Measurements from ENCODE around the gene TXNDC5.

Gene TXNDC5

GRCh38 chr6:7910654-7911344 is at the start of gene TXNDC5:
Gene TXNDC5, minus strand, starts transcription at chr6:7910788. Its CDS starts 12 bp downstream, at chr6:7910776.
- peak; percentile 62 for DNase-seq (ENCODE audit: low read depth)

- DNase-seq (ENCODE audit: low read depth) = no peak
Measured at GRCh38 chr6:7960141-7960540, 49.6 kb upstream of the TXNDC5 start.

GRCh38 chr6:7959453-7959852 is 48.9 kb upstream of the TXNDC5 start:
- DNase-seq (ENCODE audit: low read depth) = no peak

DNA sequence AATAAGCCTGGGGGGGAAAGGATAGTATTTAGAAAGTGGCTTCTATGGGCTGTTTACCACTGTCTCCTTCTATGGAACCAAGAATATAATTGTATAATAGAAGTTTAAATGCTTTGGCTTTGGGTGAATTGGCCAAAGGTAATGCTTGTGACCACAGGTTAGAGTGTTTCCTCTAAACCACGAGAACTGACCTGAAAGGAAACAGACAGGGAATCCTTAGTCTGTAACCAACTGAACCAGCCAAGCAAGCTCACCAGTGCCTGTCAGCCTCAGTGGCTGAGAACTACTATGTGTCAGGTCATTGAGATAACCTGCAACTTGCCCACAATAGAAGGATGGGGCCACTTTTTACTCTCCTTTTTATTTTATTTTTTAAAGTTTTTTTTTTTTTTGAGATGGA is 47.9 kb upstream of the TXNDC5 start:
- no peak for DNase-seq (ENCODE audit: low read depth)

GRCh38 chr6:7956257-7956656 is 45.7 kb upstream of the TXNDC5 start:
- no peak for DNase-seq (ENCODE audit: low read depth)

GRCh38 chr6:7954477-7955200 is 44.1 kb upstream of the TXNDC5 start:
- DNase-seq (ENCODE audit: low read depth) = no peak

DNA sequence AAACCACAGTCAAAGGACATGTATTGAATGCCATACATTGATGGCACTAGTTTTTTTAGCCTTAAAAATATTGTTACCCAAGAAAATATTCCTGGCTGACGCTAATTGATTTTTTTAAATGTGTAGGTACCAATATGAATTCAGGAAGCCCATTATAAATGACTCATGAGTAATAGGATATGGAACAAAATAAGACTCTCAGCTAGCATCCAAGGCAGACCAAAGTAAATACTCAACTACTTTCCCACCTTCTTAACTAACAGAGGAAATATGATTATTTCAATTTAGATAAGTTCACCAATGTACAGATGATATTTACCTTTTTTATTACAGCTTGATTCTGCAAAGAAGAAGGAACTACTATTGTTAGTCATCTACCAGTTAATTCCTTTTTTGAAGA is 43.2 kb upstream of the TXNDC5 start:
- no peak for DNase-seq (ENCODE audit: low read depth)

GRCh38 chr6:7939864-7940228 is 29.3 kb upstream of the TXNDC5 start:
- peak; percentile 34 for DNase-seq (ENCODE audit: low read depth)

DNA sequence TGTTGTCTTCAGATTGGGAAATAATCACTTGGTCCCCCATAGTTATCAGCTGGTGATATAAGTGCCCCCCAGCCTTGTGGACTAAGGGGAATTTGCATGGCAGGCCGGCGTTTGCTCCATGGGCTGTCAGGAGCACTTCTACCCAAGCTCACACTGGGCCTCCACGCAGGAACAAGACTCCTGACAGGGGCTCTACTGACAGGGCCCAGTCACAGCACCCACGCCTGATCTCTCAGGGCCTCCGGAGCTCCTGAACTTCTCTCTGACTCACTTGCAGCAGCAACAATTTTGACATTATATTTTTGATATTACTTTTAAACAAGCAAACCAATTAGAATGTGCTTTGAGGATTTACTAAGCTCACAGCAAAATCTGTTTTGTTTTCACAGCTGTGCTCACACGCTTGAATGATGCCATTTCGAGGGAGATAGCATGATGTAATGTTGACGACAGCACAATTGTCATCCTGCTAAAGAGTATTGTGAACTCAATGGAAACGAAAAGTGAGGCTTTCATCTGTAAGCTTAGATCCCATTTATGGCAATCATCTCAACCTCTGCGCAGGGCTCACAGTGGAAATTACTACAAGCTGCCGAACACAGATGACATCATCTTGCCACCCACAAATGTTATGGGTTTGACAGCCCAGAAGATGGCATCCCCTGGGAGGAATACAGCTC is 28.7 kb upstream of the TXNDC5 start:
- peak; percentile 33 for DNase-seq (ENCODE audit: low read depth)

GRCh38 chr6:7938562-7939183 is 28.1 kb upstream of the TXNDC5 start:
- no peak for DNase-seq (ENCODE audit: low read depth)

- no peak for DNase-seq (ENCODE audit: low read depth)
Measured at GRCh38 chr6:7933794-7934193, 23.2 kb upstream of the TXNDC5 start.

- DNase-seq (ENCODE audit: low read depth) = no peak
Measured at GRCh38 chr6:7932625-7933024, 22.0 kb upstream of the TXNDC5 start.

DNA sequence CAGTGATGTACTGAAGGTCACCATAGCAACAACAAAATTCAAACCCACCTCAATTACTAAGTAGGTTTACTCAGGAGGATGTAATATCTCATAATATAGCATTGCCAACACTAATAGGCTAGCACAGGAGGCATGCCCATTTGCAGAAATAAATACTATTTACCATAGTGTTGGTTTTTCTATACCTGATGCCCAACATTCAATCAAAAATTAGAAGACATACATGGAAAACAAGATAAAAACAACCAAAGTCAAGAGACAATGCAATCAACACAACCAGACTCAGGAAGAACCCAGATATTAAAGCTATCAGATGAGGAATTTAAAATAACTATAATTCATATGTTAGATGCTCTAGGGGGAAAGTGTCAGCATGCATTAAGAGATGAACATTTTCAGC is 14.3 kb upstream of the TXNDC5 start:
- no peak for DNase-seq (ENCODE audit: low read depth)

DNA sequence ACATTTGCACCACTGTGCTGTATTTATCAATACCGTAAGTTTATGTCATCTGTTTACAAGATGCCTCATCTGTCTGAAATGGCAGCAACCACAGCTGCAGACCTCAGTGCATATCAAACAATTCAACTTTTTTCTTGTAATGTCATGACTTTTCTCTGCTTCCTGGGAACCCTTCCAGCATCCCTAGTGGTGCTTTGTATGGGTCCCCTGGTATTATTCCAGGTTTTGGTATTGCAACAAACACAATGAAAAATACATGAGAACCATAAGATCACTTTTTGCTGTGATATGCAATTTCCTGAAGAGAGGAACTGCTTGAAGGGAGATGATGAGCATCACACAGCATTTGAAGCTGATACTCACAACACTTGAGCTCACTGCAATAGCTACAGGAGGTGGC is 12.0 kb upstream of the TXNDC5 start:
- DNase-seq (ENCODE audit: low read depth) = peak; percentile 25

DNA sequence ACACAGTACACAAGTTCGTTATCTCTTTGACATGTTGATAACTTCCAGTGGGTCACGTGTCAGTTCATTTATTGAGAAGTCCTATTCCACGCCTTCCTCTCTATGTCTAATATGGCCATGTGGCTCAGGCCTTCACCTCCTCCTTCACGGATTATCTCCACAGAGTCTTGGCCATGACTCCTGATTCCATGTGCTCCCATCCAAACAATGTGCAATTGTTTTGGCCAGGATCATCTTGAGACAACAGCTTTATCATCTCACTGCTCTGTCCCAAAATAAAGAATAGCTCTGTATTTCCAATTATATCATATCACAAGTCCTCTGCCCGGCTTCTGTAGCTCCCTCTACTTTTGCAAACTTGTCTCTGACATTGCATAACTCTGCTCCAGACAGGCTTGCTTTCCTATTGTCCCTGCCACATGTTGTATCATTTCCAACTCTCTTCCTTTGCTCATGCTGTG is 11.1 kb upstream of the TXNDC5 start:
- no peak for DNase-seq (ENCODE audit: low read depth)

DNA sequence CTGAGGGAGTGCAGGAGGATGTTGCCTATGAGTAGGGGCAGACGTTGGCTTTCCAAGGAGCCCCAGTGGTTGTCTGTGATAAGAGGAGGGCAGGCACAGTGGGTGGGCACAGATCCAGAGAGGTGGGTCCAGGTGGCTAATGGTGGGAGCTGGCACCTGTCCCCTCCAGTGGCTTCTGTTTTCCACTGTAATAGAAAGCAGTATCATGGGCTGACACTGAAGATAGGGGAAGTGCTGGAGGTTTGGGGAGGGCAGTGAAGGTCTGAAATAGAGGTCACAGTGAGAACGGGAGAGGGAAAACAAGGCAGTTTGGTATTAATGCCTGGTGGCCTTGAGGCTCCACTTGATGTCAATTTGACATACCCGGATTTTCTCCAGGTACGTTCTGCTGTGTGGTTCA is 10.5 kb upstream of the TXNDC5 start:
- no peak for DNase-seq (ENCODE audit: low read depth)

- DNase-seq (ENCODE audit: low read depth) = no peak
Measured at GRCh38 chr6:7920425-7920824, 9.8 kb upstream of the TXNDC5 start.

DNA sequence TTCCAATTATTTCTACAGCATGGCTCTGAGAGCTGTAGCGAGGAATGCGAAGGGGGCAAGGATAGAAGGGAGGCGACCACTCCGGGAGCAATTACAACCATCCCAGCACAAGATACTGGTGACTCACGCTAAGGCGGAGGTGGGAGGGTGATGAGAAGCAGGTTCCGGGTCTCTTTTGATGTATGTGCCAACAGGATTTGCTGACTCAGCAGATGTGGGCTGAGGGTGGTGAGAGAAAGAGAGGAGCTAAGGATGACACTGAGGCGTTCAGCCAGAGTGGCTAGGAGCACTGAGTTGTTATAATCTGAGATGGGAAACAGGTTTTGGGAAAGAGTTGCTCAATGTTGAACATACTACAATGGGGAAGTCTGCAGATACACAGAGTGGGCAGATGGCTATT is 9.3 kb upstream of the TXNDC5 start:
- no peak for DNase-seq (ENCODE audit: low read depth)

DNA sequence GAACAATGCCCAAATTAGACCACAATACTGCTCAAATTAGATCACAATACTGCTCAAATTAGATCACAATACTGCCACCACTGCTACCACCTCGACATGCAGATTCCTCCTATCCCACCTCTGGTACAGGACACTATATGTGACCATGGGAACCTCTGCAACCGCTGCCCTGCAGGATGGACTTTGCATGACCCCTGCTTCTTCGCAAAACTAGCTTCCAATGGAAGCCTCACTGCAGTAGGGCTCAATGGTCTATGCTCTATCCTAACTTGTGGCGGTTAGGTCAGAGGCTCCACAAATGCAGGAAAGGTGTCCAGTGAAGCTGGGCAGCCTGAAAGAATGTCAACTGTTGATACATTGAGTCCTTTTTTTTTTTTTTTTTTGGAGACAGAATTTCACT is 7.8 kb upstream of the TXNDC5 start:
- DNase-seq (ENCODE audit: low read depth) = no peak

DNA sequence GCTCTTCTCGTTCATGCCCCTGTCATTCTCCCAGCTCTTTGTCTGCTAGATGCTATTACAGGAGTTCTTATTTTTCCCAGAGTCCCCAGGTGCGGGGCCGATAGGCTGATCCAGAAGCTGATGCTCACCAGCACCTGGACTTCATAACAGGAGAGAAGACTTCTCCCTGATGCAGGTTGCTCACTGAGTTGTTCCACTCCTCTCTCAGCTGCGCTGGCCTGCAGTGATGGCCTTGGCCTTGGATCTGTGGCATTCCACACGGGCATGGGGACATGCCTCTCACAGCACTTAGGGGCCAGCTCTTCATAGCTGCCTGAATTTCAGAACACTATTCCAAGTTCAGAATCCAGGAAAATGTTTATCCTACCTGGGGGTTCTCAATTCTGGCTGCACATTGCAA is 7.1 kb upstream of the TXNDC5 start:
- DNase-seq (ENCODE audit: low read depth) = no peak

- no peak for DNase-seq (ENCODE audit: low read depth)
Measured at GRCh38 chr6:7916959-7917358, 6.4 kb upstream of the TXNDC5 start.

GRCh38 chr6:7914991-7915789 is 4.6 kb upstream of the TXNDC5 start:
- DNase-seq (ENCODE audit: low read depth) = peak; percentile 86
